22Rv1 (cell line): ENCODE measurements around the gene LNPEP.

ENCODE experiments used
- CTCF ChIP-seq: fragments of 450-650 bp; IDR thresholded peaks from 2 replicates; pipeline ENCODE4 v1.5.1; 2017; ENCODE audit warnings: mild to moderate bottlenecking
- ZFX ChIP-seq: fragments of 450-650 bp; IDR thresholded peaks from 2 replicates; pipeline ENCODE4 v1.6.1; 2017; ENCODE audit warnings: antibody characterized with exemption, borderline replicate concordance

DNA sequence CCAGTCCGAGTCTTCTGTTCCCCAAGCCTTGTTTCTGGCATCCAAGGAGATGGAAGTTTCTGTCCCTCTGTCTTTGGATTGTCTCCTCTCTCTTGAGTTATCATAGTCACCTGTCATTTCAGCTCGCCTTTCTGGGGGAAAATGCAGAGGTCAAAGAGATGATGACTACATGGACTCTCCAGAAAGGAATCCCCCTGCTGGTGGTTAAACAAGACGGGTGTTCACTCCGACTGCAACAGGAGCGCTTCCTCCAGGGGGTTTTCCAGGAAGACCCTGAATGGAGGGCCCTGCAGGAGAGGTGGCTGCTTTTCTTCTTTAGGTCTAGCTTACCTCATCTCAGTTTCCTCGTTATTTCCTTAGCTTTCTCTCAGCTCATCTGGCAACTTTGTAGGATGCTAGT lies 34.5 kb upstream of the LNPEP start:
- no peak; the same call in 1 of the 2 replicates for TF ChIP-seq CTCF
- TF ChIP-seq ZFX = no peak
